Measurements from ENCODE around the gene EPHA1.

- TF ChIP-seq CTCF (IDR thresholded peaks at IDR 0.05) (no peak), POLR2A (IDR thresholded peaks at IDR 0.05) (no peak)
These were observed 22.5 kb upstream of the EPHA1 start for GRCh38 chr7:143431109-143431508.
